ENCODE measurements around the gene PFKFB2. TPM values are rescaled to one million over a fixed set of nuclear protein-coding genes. Genes with fewer than 3 reads are reported as not detected.
A peak's percentile ranks its signal among the peaks of the same experiment; 100 is the strongest.

PFKFB2 gene
- total and polyA plus RNA-seq, 4 experiments from 2014 or later: 0.40 to 1.9 (median 1.1) TPM

- Histone ChIP-seq H3K27ac (ENCODE audit: low read depth, low read length) (no peak overlapping the region), H3K4me1 (ENCODE audit: insufficient read depth, low read length) (peaks cover 14% of the 10 kb centered on the region), H3K36me3 (ENCODE audit: insufficient read depth, low read length) (no peaks in the 10 kb centered on the region), H3K27me3 (ENCODE audit: insufficient read depth, low read length) (no peaks in the 10 kb centered on the region), H3K9me3 (ENCODE audit: control insufficient read depth in 1 of 2, low read length in 2 of 2) (no peaks in the 10 kb centered on the region), H3K4me3 (ENCODE audit: low read length in 2 of 2) (no peak overlapping the region)
- ChIA-PET CTCF (ENCODE audit: partially characterized antibody) (no interaction called here), POLR2A (ENCODE audit: partially characterized antibody) (interaction anchor here (0.9 kb wide), 1 partner anchor 17 kb away, joined by 3 read pairs; no protein-coding TSS in a partner anchor)
- peaks cover 0 to 2% of the 10 kb centered on the region in 2 donors for H3K27me3 Mint-ChIP-seq
- peaks cover 0 to 6% of the 10 kb centered on the region in 2 donors for H3K36me3 Mint-ChIP-seq
- peaks cover 5 to 27% (median 12%) of the 10 kb centered on the region in 4 donors for H3K4me1 Mint-ChIP-seq
- H3K9me3 Mint-ChIP-seq: no peaks in the 10 kb centered on the region
- DNase-seq: no peak
- intact Hi-C loops (cut with micrococcal nuclease): no loop called here
- H3K27ac Mint-ChIP-seq: peak overlapping the region in 3 of 7 donors; percentile 17 to 48 (median 47)
- no peak overlapping the region for H3K4me3 Mint-ChIP-seq
Measured at GRCh38 chr1:207069061-207069460, 16.0 kb downstream of the PFKFB2 start.

- no peak for DNase-seq
- no peak overlapping the region for H3K4me3 Mint-ChIP-seq
Measured at GRCh38 chr1:207069858-207070506, 16.9 kb downstream of the PFKFB2 start.

GRCh38 chr1:207070811-207071210 is 17.7 kb downstream of the PFKFB2 start:
- peak overlapping the region in 4 of 8 donors; percentile 9 to 70 (median 52) for H3K4me3 Mint-ChIP-seq

More at GRCh38 chr1:207069858-207070506, 16.9 kb downstream of the PFKFB2 start:
- Histone ChIP-seq H3K27ac (ENCODE audit: low read depth, low read length) (no peak overlapping the region), H3K27me3 (ENCODE audit: insufficient read depth, low read length) (no peaks in the 10 kb centered on the region), H3K4me1 (ENCODE audit: insufficient read depth, low read length) (peaks cover 14% of the 10 kb centered on the region), H3K36me3 (ENCODE audit: insufficient read depth, low read length) (no peaks in the 10 kb centered on the region), H3K9me3 (ENCODE audit: control insufficient read depth in 1 of 2, low read length in 2 of 2) (no peaks in the 10 kb centered on the region), H3K4me3 (ENCODE audit: low read length in 2 of 2) (no peak overlapping the region)
- ChIA-PET POLR2A (ENCODE audit: partially characterized antibody) (interaction anchor here (1.8 kb wide), 1 partner anchor 17 kb away, joined by 8 read pairs; the partner anchor contains the start of gene PFKFB2), CTCF (ENCODE audit: partially characterized antibody) (interaction anchor here (1.5 to 1.7 kb wide), 2 partner anchors 10 to 335 kb away, joined by 7 to 8 read pairs; no protein-coding TSS in a partner anchor)
- Mint-ChIP-seq H3K27ac (peak overlapping the region in 2 of 7 donors; percentile 22 to 67), H3K27me3 (peaks cover 2% of the 10 kb centered on the region in 2 donors), H3K9me3 (no peaks in the 10 kb centered on the region), H3K4me1 (peaks cover 5 to 27% (median 12%) of the 10 kb centered on the region in 4 donors), H3K36me3 (peaks cover 0 to 6% of the 10 kb centered on the region in 2 donors)
- intact Hi-C loops (cut with micrococcal nuclease): loop anchor here (10.0 kb wide), 2 partner anchors 155 to 435 kb away; partner anchors contain the start of gene DYRK3

GRCh38 chr1:207071426-207071825 is 18.4 kb downstream of the PFKFB2 start:
- no peak overlapping the region for H3K27ac ChIP-seq (ENCODE audit: low read depth, low read length)
- no peaks in the 10 kb centered on the region for H3K36me3 ChIP-seq (ENCODE audit: insufficient read depth, low read length)
- no peak overlapping the region for H3K4me3 Mint-ChIP-seq
- H3K4me1 Mint-ChIP-seq: peaks cover 5 to 27% (median 12%) of the 10 kb centered on the region in 4 donors
- ChIA-PET CTCF (ENCODE audit: partially characterized antibody) (interaction anchor here (1.0 to 1.7 kb wide), 6 partner anchors 9 to 334 kb away, joined by 3 to 9 read pairs (median 6); no protein-coding TSS in a partner anchor), POLR2A (ENCODE audit: partially characterized antibody) (interaction anchor here (1.8 kb wide), 1 partner anchor 19 kb away, joined by 8 read pairs; the partner anchor contains the start of gene PFKFB2)
- intact Hi-C loops (cut with micrococcal nuclease): loop anchor here (10.0 kb wide), 2 partner anchors 157 to 437 kb away; partner anchors contain the start of gene DYRK3
- H3K9me3 Mint-ChIP-seq: no peaks in the 10 kb centered on the region
- H3K4me3 ChIP-seq (ENCODE audit: low read length in 2 of 2): no peak overlapping the region
- peaks cover 2% of the 10 kb centered on the region in 2 donors for H3K27me3 Mint-ChIP-seq
- no peaks in the 10 kb centered on the region for H3K27me3 ChIP-seq (ENCODE audit: insufficient read depth, low read length)
- H3K36me3 Mint-ChIP-seq: peaks cover 0 to 6% of the 10 kb centered on the region in 2 donors
- peaks cover 14% of the 10 kb centered on the region for H3K4me1 ChIP-seq (ENCODE audit: insufficient read depth, low read length)
- no peak for DNase-seq
- no peak overlapping the region for H3K27ac Mint-ChIP-seq
- no peaks in the 10 kb centered on the region for H3K9me3 ChIP-seq (ENCODE audit: control insufficient read depth in 1 of 2, low read length in 2 of 2)

More at GRCh38 chr1:207070811-207071210, 17.7 kb downstream of the PFKFB2 start:
- ChIA-PET CTCF (ENCODE audit: partially characterized antibody) (interaction anchor here (1.0 to 1.7 kb wide), 6 partner anchors 9 to 335 kb away, joined by 3 to 9 read pairs (median 6); no protein-coding TSS in a partner anchor), POLR2A (ENCODE audit: partially characterized antibody) (interaction anchor here (1.8 kb wide), 1 partner anchor 18 kb away, joined by 8 read pairs; the partner anchor contains the start of gene PFKFB2)
- Mint-ChIP-seq H3K9me3 (no peaks in the 10 kb centered on the region), H3K27me3 (peaks cover 2% of the 10 kb centered on the region in 2 donors), H3K27ac (peak overlapping the region in 5 of 7 donors; percentile 8 to 91 (median 63)), H3K4me1 (peaks cover 5 to 27% (median 12%) of the 10 kb centered on the region in 4 donors), H3K36me3 (peaks cover 0 to 6% of the 10 kb centered on the region in 2 donors)
- H3K27me3 ChIP-seq (ENCODE audit: insufficient read depth, low read length): no peaks in the 10 kb centered on the region
- H3K4me3 ChIP-seq (ENCODE audit: low read length in 2 of 2): no peak overlapping the region
- peaks cover 14% of the 10 kb centered on the region for H3K4me1 ChIP-seq (ENCODE audit: insufficient read depth, low read length)
- H3K27ac ChIP-seq (ENCODE audit: low read depth, low read length): no peak overlapping the region
- no peak for DNase-seq
- H3K36me3 ChIP-seq (ENCODE audit: insufficient read depth, low read length): no peaks in the 10 kb centered on the region
- intact Hi-C loops (cut with micrococcal nuclease): loop anchor here (10.0 kb wide), 2 partner anchors 156 to 436 kb away; partner anchors contain the start of gene DYRK3
- no peaks in the 10 kb centered on the region for H3K9me3 ChIP-seq (ENCODE audit: control insufficient read depth in 1 of 2, low read length in 2 of 2)

- Mint-ChIP-seq H3K4me1 (peaks cover 5 to 27% (median 12%) of the 10 kb centered on the region in 4 donors), H3K27me3 (peaks cover 2 to 6% of the 10 kb centered on the region in 2 donors), H3K4me3 (no peak overlapping the region), H3K36me3 (peaks cover 0 to 6% of the 10 kb centered on the region in 2 donors), H3K9me3 (no peaks in the 10 kb centered on the region), H3K27ac (peak overlapping the region in 1 of 7 donors; percentile 6)
- no peak overlapping the region for H3K27ac ChIP-seq (ENCODE audit: low read depth, low read length)
- no peaks in the 10 kb centered on the region for H3K27me3 ChIP-seq (ENCODE audit: insufficient read depth, low read length)
- DNase-seq: no peak
- no peaks in the 10 kb centered on the region for H3K9me3 ChIP-seq (ENCODE audit: control insufficient read depth in 1 of 2, low read length in 2 of 2)
- H3K4me3 ChIP-seq (ENCODE audit: low read length in 2 of 2): no peak overlapping the region
- peaks cover 14% of the 10 kb centered on the region for H3K4me1 ChIP-seq (ENCODE audit: insufficient read depth, low read length)
- intact Hi-C loops (cut with micrococcal nuclease): loop anchor here (10.0 kb wide), 2 partner anchors 157 to 437 kb away; partner anchors contain the start of gene DYRK3
- no peaks in the 10 kb centered on the region for H3K36me3 ChIP-seq (ENCODE audit: insufficient read depth, low read length)
- POLR2A ChIA-PET (ENCODE audit: partially characterized antibody): no interaction called here
- CTCF ChIA-PET (ENCODE audit: partially characterized antibody): interaction anchor here (1.1 to 5.1 kb wide), 6 partner anchors 11 to 332 kb away, joined by 3 to 29 read pairs (median 6); no protein-coding TSS in a partner anchor
Measured at GRCh38 chr1:207072233-207072632, 19.2 kb downstream of the PFKFB2 start.

GRCh38 chr1:207073906-207074820 is 21.1 kb downstream of the PFKFB2 start:
- no peak for DNase-seq
- Histone ChIP-seq H3K4me3 (ENCODE audit: low read length in 2 of 2) (no peak overlapping the region), H3K9me3 (ENCODE audit: control insufficient read depth in 1 of 2, low read length in 2 of 2) (no peaks in the 10 kb centered on the region), H3K36me3 (ENCODE audit: insufficient read depth, low read length) (no peaks in the 10 kb centered on the region), H3K27ac (ENCODE audit: low read depth, low read length) (no peak overlapping the region), H3K4me1 (ENCODE audit: insufficient read depth, low read length) (peaks cover 14% of the 10 kb centered on the region), H3K27me3 (ENCODE audit: insufficient read depth, low read length) (no peaks in the 10 kb centered on the region)
- Mint-ChIP-seq H3K36me3 (peaks cover 0 to 2% of the 10 kb centered on the region in 2 donors), H3K27ac (no peak overlapping the region), H3K9me3 (no peaks in the 10 kb centered on the region), H3K27me3 (peaks cover 4 to 9% of the 10 kb centered on the region in 2 donors), H3K4me3 (no peak overlapping the region), H3K4me1 (peaks cover 7 to 25% (median 12%) of the 10 kb centered on the region in 4 donors)
- ChIA-PET POLR2A (ENCODE audit: partially characterized antibody) (interaction anchor here (0.5 kb wide), 1 partner anchor 24 kb away, joined by 3 read pairs; no protein-coding TSS in a partner anchor), CTCF (ENCODE audit: partially characterized antibody) (interaction anchor here (0.6 to 5.1 kb wide), 7 partner anchors 9 to 330 kb away, joined by 3 to 29 read pairs (median 4); partner anchors contain the start of gene PFKFB2)
- intact Hi-C loops (cut with micrococcal nuclease): loop anchor here (10.0 kb wide), 2 partner anchors 159 to 439 kb away; partner anchors contain the start of gene DYRK3
